Activated naive CD4-positive, alpha-beta T cell treated with Interleukin-2 at 50 U/mL for 16 hours (primary cell): Measurements from ENCODE around the gene MYO1H.

Experiments
- DNase-seq: peaks from one replicate; pipeline ENCODE4 v3.0.0-alpha.2; 2020

Gene MYO1H

DNA sequence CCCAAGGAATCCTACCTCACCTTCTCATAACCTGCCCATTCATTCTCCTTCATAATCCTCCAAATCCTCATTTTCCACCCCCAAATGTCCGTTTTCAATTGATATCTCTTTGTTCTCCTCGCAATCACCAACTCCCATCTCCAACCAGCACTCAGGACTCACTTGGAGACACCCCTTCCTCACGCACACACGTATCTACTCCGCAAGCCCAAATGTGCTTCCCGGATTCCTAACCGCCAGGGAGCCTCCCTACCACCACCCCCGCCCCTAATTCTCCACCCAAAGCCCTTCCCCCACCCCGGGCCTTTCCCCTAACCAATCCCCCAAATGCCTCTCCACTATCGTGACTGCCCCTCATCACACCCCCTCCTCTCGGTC, 129.1 kb downstream of the MYO1H start:
- no peak for DNase-seq

DNA sequence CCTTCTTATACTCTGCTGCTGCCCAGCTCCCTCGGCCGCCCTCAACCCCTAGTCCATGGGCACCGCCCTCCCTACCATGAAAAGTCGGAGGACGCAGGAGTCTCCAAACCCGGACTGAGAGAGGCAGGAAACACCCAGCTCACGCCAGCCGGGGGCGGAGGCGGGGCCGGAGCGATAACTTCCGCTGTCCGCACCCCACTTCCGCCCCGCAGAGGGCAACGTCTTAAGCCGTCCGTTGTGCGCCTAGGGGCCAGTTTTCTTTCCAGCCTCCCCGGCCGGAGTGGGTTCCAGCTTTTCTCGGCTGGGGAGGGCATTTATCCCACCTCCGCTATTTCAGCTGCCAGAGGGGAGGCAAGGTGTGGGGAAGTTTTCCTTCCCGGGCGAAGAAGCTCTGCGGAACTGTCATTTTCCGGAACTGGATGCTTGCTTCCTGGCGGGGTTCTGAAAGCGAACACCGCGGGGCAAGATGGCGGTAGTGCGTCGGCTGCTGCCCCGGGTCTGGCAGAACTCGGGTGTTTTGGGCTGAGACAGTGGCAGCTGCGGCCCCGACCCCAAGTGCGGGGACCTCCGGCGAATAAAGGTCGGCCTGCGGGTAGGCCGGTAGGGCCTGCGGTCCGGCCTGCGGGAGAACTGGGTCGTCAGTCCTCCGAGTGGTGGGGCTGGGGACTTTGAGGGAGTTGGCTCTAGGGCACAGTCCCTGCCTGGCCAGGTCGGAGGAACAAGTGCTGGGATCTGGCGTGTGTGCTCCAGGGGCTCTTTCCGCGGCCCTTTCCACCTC, 129.7 kb downstream of the MYO1H start, which contains the start of the genes KCTD10 and UBE3B:
KCTD10 (minus strand) TSS at position 116 of the 778 bp plus-strand sequence; CDS start at position 78, 38 bp downstream.
UBE3B (plus strand) TSS at position 450 of the 778 bp plus-strand sequence. CDS start 5,918 bp downstream, outside the sequence.
- DNase-seq, result peak; percentile 86

GRCh38 chr12:109477963-109478315, 130.2 kb downstream of the MYO1H start:
- DNase-seq, result no peak

GRCh38 chr12:109479761-109480160, 132.1 kb downstream of the MYO1H start:
- no peak for DNase-seq

DNA sequence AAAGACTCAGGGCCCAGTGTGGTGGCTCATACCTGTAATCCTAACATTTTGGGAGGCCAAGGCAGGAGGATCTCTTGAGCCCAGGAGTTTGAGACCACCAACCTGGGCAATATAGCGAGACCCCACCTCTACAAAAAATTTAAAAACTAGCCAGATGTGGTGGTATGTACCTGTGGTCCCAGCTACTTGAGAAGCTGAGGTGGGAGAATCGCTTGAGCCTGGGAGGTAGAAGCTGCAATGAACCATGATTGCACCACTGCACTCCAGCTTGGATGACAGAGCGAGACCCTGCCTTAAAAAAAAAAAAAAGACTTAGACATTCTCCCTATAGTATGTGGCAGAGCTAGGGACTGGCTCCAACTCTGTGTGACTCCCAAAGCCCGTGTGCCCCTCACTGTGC, 132.7 kb downstream of the MYO1H start:
- no peak for DNase-seq

- DNase-seq, result no peak
Observed at GRCh38 chr12:109481863-109482262, 134.2 kb downstream of the MYO1H start.

DNA sequence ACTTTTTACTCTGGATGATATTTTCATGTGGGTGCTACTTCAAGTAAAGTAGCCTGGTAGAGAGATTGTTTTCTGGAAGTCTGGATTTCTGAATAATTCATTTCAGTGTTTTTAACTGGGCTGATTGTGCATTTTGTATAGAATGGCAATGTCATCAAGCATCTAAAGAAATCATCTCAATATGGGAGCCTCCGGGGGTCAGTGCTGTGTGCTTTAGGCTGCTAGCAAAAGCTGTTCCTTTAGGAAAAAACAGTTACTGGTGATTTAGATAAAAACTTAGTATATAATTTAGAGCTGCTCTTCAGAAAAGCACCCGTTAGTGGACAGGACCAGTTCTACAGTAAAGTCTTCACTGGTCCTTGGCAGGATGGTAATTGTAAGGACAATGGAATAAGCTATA, 134.8 kb downstream of the MYO1H start:
- DNase-seq, result no peak

DNA sequence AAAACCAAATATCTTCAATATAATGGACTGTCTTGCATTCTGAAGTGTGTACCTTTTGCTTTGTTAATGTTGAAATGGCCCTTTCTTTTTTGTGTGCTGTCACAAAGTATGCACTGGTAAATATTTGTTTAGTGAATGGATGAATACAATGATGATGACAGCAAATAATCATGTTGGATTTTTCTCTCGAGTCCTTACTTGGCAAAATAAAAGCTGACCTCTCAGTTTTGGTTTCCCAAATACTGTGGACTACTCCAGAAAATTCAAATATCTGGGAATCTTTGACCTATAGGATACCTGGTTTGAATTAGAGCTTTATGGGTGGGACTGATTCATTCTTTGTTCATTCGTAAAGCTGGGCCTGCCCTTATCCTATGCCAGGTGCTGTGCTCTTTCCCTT, 135.2 kb downstream of the MYO1H start:
- DNase-seq, result no peak

GRCh38 chr12:109483346-109483745, 135.6 kb downstream of the MYO1H start:
- DNase-seq, result no peak

GRCh38 chr12:109485201-109485600, 137.5 kb downstream of the MYO1H start:
- no peak for DNase-seq

DNA sequence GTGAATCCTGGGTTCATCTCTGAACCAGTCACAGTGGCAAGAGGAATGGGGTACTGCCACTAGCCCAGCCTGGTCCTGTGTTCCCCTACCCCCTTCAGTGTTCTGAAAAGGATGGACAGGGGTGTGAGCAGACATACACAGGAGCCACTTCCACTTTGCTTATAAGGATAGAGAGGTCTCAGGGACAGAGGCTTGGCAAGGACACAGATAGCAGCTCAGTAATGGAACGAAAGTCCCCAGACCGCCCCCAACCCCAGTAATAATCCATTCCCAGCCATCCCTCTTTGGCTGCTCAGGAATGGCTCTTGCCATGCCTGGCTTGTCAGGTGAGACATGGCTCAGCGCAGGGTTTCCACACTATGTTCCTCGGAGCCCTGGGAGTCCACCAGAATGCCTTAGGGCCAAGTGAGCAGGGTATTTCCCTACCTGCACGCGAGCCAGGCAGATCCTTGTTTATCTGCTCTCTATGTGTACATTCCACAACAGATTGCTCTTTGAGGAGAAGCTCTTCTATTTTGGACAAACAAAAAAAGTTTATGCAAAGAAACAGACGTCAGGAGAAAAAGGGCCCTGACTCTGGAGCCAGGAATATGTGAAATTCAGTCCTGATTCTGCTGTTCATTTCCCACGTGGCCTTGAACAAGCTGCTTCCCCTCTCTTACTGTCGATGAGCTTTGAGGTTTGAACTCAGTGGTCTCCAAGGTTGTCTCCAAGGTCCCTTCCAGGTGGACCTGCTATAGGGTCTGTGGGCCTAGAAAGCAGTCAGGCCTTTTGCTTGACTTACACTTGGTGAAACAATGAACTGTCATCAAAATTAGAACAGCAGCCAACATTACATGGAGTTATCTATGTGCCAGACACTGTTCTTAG, 139.7 kb downstream of the MYO1H start:
- DNase-seq, result no peak

GRCh38 chr12:109488051-109488665, 140.5 kb downstream of the MYO1H start:
- no peak for DNase-seq

- no peak for DNase-seq
Observed at GRCh38 chr12:109489016-109489954, 141.6 kb downstream of the MYO1H start.

- no peak for DNase-seq
Observed at GRCh38 chr12:109489955-109490565, 142.4 kb downstream of the MYO1H start.

GRCh38 chr12:109491671-109492070, 144.0 kb downstream of the MYO1H start:
- DNase-seq, result no peak

GRCh38 chr12:109492371-109492770, 144.7 kb downstream of the MYO1H start:
- DNase-seq, result no peak

- no peak for DNase-seq
Observed at GRCh38 chr12:109493090-109493489, 145.4 kb downstream of the MYO1H start.

DNA sequence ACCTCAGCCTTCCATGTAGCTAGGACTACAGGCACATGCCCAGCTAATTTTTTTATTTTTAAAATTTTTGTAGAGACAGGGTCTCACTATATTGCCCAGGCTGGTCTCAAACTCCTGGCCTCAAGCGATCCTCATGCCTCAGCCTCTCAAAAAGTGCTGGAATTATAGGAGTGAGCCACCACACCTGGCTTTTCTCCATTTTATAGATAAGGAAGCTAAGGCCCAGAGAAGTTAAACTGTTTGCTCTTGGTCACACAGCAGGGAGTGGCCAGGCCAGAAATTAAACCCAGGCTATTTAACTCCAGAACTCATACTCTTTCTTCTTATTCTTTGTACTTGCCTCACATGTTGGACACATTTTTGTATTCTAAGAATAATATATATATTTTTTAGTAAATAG, 146.2 kb downstream of the MYO1H start:
- DNase-seq, result no peak

DNA sequence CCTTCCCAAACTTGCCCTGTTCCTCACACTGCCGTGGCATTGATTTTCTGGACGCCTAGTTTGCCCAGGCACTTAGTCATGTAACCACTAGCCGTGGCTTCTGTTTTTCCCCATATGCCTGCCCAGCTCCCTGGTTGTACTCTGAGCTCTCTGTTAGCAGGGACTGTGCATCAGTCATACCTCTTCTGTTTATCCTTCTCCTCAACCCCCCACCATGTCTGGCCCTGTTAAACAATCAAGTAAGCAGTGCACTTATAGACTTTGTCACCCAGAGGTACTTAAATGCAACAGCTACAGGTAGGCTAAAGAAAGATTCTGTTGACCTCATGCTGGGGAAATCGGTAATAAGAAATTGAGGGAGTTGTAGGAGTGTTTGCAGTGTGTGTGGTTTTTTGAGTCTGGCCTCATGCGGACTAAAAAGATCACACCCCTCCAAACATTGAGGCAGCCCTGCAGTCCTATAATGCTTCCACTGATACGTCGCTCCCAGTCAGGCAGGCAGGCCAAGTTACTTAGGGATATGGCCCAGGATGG, 146.7 kb downstream of the MYO1H start:
- DNase-seq, result no peak

DNA sequence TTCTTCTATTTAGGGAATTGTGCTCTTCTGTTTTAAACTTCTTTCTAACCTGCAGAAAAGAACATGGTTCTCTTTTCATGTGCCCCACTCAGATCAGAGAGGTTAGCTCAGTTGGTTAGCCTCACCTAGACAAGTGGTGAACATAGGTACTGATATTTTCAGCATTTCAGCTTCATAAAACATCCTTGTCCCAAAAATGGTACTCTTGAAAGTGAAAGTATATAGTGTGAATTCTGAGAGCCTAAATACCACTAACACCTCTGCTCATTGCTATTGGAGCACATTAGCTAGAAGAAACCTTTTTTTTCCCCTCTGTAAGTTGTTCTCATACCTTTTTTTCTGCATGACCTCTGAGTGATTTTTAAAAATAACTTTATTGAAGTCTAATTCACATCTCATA, 147.3 kb downstream of the MYO1H start:
- DNase-seq, result no peak

- no peak for DNase-seq
Observed at GRCh38 chr12:109496306-109496705, 148.6 kb downstream of the MYO1H start.

DNA sequence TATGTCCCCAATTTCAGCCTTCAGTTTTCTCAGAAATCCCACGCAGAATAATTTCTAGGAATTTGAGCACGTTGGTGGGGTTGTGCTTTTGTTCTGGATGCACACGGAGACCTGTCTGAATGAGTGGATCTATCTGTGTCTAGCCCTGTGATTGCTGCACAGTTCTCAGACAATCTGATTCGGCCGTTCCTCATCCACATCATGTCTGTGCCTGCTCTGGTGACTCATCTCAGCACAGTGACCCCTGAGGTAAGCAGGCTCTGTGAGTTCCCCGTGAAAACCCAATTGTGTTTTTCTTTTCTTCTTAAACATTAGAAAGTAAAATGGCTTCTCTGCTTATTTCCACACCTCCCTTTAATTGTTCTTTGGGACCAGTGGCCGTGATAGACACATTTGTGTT, 150.0 kb downstream of the MYO1H start:
- no peak for DNase-seq
